Tibial nerve (tissue), 4 donors: ENCODE results near the gene GNG12. TPM values are rescaled to one million over a fixed set of nuclear protein-coding genes. Genes with fewer than 3 reads are reported as not detected.

Experiments
- DNase-seq, 2 donors: peaks; one replicate each; pipeline ENCODE4 v3.0.0-alpha.2; 2019; ENCODE audit warnings: low spot score in 2 of 2
- H3K27ac ChIP-seq, 4 donors: fragments of 200-600 bp; sonication (generic) in 3 of 4; one replicate each; pipeline ENCODE4 v1.5.1; 2017 to 2019; ENCODE audit warnings: mild to moderate bottlenecking in 1 of 4
- H3K27me3 ChIP-seq, 2 donors: fragments of 200-600 bp; sonication (generic) in 1 of 2; one replicate each; pipeline versions ENCODE4 v1.5.1 to v1.6.0; 2017 to 2019
- H3K36me3 ChIP-seq, 3 donors: fragments of 200-600 bp; sonication (generic); one replicate each; pipeline ENCODE4 v1.5.1; 2018 to 2019
- H3K4me1 ChIP-seq, 4 donors: fragments of 200-600 bp; sonication (generic) in 3 of 4; one replicate each; pipeline ENCODE4 v1.5.1; 2017 to 2019
- H3K4me3 ChIP-seq, 4 donors: fragments of 200-600 bp; sonication (generic) in 3 of 4; one replicate each; pipeline ENCODE4 v1.5.1; 2017 to 2019; ENCODE audit warnings: mild to moderate bottlenecking in 1 of 4, moderate library complexity in 1 of 4
- H3K9me3 ChIP-seq, 4 donors: fragments of 200-600 bp; sonication (generic) in 3 of 4; one replicate each; pipeline ENCODE4 v1.5.1; 2017 to 2019
- CTCF ChIP-seq, 5 experiments: fragments of 200-600 bp in 3 of 5; fragments of 450-650 bp in 2 of 5; sonication (generic) in 3 of 5; IDR thresholded peaks; one replicate each; pipeline ENCODE4 v1.5.1; 2016 to 2019; ENCODE audit warnings: antibody characterized with exemption in 5 of 5, mild to moderate bottlenecking in 3 of 5, moderate library complexity in 2 of 5
- EP300 ChIP-seq, 2 donors: sonication (generic); formaldehyde crosslinking; IDR thresholded peaks; one replicate each; pipeline ENCODE4 v1.6.1; 2017; ENCODE audit warnings: antibody characterized with exemption in 2 of 2, mild to moderate bottlenecking in 1 of 2
- POLR2A ChIP-seq, 2 donors: fragments of 450-650 bp; IDR thresholded peaks; one replicate each; pipeline ENCODE4 v1.6.1; 2017; ENCODE audit warnings: antibody characterized with exemption in 2 of 2, mild to moderate bottlenecking in 2 of 2, moderate library complexity in 2 of 2
- WGBS, 2 donors: methylation state at CpG; one replicate each; pipeline ENCODE4 v1.1.5; 2018; 5-methylcytosine and 5-hydroxymethylcytosine counted together
- total RNA-seq, 4 donors: library from RNA; depleted of rRNA; stranded (reverse); fragments of >200 nt; gene quantifications; one replicate each; pipeline ENCODE4 v1.1.0, GENCODE V29; 2016

GNG12 gene
- total RNA-seq, 4 donors from 2014 or later = 55.9 to 71.8 (median 68.4) TPM

- no peak for DNase-seq
- Histone ChIP-seq H3K27me3 (no peaks in the 10 kb centered on the region), H3K9me3 (no peaks in the 10 kb centered on the region), H3K27ac (no peak overlapping the region), H3K4me3 (no peak overlapping the region), H3K4me1 (peaks cover 0 to 49% (median 13%) of the 10 kb centered on the region in 4 donors), H3K36me3 (no peaks in the 10 kb centered on the region)
- TF ChIP-seq EP300 (IDR thresholded peaks at IDR 0.05) = no peak
- no peak for TF ChIP-seq POLR2A (IDR thresholded peaks at IDR 0.05)
- no peak for TF ChIP-seq CTCF (IDR thresholded peaks at IDR 0.05)
- WGBS, 2 donors = 90 to 91% methylated on average over 6 of the region's 6 CpGs
These were observed 48.6 kb downstream of the GNG12 start for GRCh38 chr1:67784545-67785186.

DNA sequence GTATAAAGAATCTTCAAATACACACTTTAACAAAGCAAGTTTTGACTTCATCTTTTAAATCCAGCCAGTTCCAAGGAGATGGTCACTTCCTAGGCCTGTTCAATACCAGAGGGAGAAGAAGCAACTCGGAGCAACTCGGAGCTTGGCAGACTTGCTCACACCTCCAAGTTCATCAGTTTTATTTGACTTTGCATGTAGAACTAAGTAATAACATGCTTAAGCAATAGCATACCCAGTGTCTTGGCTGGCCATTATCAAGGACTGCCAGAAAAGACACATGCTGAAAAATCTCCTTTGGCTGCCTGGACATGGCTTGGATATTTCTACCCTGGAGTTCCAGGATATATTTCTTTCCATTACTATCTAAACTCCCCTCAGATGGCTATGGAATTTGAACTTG, 52.6 kb downstream of the GNG12 start:
- no peak for DNase-seq
- no peak overlapping the region for H3K27ac ChIP-seq
- no peak overlapping the region for H3K4me3 ChIP-seq
- 75 to 86% methylated on average over 2 of the region's 2 CpGs for WGBS, 2 donors
- H3K4me1 ChIP-seq = peaks cover 0 to 38% (median 7%) of the 10 kb centered on the region in 4 donors
- no peaks in the 10 kb centered on the region for H3K9me3 ChIP-seq
- peaks cover 0 to 10% (median 0%) of the 10 kb centered on the region in 3 donors for H3K36me3 ChIP-seq
- TF ChIP-seq EP300 (IDR thresholded peaks at IDR 0.05) (no peak), CTCF (IDR thresholded peaks at IDR 0.05) (no peak), POLR2A (IDR thresholded peaks at IDR 0.05) (no peak)
- no peaks in the 10 kb centered on the region for H3K27me3 ChIP-seq

- Histone ChIP-seq H3K27me3 (no peaks in the 10 kb centered on the region), H3K27ac (peak overlapping the region; percentile 2 to 75 (median 11)), H3K4me1 (peaks cover 0 to 29% (median 5%) of the 10 kb centered on the region in 4 donors), H3K9me3 (no peaks in the 10 kb centered on the region), H3K36me3 (peaks cover 0 to 29% (median 0%) of the 10 kb centered on the region in 3 donors), H3K4me3 (no peak overlapping the region)
- no peak for DNase-seq
- 41 to 51% methylated on average over 4 of the region's 4 CpGs for whole genome bisulfite sequencing, 2 donors
- TF ChIP-seq CTCF (IDR thresholded peaks at IDR 0.05) = no peak
- TF ChIP-seq EP300 (IDR thresholded peaks at IDR 0.05) = no peak
- TF ChIP-seq POLR2A (IDR thresholded peaks at IDR 0.05) = no peak
These were observed 55.8 kb downstream of the GNG12 start for GRCh38 chr1:67777440-67777839.

- Histone ChIP-seq H3K4me3 (no peak overlapping the region), H3K36me3 (peaks cover 0 to 29% (median 0%) of the 10 kb centered on the region in 3 donors), H3K4me1 (peaks cover 0 to 29% (median 5%) of the 10 kb centered on the region in 4 donors), H3K9me3 (no peaks in the 10 kb centered on the region), H3K27ac (peak overlapping the region in 3 of 4 donors; percentile 2 to 75 (median 7)), H3K27me3 (no peaks in the 10 kb centered on the region)
- no peak for DNase-seq
- TF ChIP-seq POLR2A (IDR thresholded peaks at IDR 0.05) (no peak), CTCF (IDR thresholded peaks at IDR 0.05) (no peak), EP300 (IDR thresholded peaks at IDR 0.05) (no peak)
These were observed 56.3 kb downstream of the GNG12 start for GRCh38 chr1:67777016-67777415.

- no peaks in the 10 kb centered on the region for H3K27me3 ChIP-seq
- TF ChIP-seq CTCF (IDR thresholded peaks at IDR 0.05) = no peak
- no peak for TF ChIP-seq POLR2A (IDR thresholded peaks at IDR 0.05)
- no peak for TF ChIP-seq EP300 (IDR thresholded peaks at IDR 0.05)
- H3K27ac ChIP-seq = no peak overlapping the region
- H3K9me3 ChIP-seq = no peaks in the 10 kb centered on the region
- no peak overlapping the region for H3K4me3 ChIP-seq
- DNase-seq = no peak
- H3K4me1 ChIP-seq = peaks cover 0 to 19% (median 2%) of the 10 kb centered on the region in 4 donors
- WGBS, 2 donors = 98% methylated on average over 4 of the region's 4 CpGs
- H3K36me3 ChIP-seq = peaks cover 0 to 36% (median 0%) of the 10 kb centered on the region in 3 donors
These were observed 59.8 kb downstream of the GNG12 start for GRCh38 chr1:67773462-67773861.
